COLO829 (cell line): ENCODE results near the gene SETD2.

ENCODE experiments used
- DNase-seq: peaks from one replicate; pipeline ENCODE4 v3.0.0; 2012; ENCODE audit warnings: low spot score

Gene SETD2

DNA sequence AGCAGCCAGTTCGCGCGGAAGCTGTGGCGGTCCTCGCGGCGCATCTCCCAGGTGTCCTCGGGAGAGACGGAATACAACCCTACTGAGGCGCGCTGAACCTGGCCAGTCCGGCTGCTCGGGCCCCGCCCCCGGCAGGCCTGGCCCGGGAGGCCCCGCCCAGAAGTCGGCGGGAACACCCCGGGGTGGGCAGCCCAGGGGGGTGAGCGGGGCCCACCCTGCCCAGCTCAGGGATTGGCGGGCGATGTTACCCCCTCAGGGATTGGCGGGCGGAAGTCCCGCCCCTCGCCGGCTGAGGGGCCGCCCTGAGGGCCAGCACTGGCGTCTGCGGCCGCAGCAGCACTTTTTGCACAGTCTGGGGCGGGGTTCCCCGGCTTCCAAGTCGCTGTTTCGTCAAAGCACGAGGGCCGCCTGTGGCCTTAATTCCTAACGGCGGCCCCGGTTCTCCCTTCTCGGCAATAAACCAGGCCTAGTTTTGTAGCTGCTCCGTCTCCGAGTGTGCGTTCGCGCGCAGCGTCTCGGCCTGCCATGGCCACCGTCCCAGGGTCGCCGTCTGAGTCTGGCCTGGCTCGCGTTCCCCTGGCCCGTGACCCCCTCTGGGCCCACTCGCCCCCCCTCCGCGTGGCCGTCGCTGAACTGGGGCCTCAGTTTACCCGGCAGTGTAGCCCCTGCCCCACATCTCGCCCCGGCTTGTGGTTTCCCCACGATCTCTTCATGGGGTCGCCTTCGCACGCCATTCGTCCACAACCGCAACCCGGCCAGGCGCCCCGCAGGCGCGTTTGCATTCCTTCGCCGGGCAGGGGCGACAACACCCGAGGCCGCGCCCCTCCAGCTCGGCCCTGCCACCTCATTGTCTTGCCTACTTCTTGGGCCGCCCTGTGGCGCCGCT is 154.4 kb downstream of the SETD2 start:
- peak; percentile 95 for DNase-seq

DNA sequence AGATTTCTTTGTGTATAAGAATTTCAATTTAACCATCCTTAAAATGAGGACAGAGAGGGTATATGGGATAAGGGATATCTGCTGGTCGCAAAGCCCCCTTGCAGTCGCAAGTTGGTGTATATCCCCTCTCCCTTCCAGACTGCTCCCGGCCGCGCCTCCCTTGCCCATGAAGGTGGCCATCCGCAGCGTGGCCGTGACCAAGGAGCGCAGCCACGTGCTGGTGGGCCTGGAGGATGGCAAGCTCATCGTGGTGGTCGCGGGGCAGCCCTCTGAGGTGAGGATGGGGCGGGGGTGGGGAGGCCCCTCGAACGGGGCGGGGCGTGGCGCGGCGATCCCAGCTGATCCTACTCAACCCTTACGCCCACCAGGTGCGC is 155.1 kb downstream of the SETD2 start:
- DNase-seq: no peak

DNA sequence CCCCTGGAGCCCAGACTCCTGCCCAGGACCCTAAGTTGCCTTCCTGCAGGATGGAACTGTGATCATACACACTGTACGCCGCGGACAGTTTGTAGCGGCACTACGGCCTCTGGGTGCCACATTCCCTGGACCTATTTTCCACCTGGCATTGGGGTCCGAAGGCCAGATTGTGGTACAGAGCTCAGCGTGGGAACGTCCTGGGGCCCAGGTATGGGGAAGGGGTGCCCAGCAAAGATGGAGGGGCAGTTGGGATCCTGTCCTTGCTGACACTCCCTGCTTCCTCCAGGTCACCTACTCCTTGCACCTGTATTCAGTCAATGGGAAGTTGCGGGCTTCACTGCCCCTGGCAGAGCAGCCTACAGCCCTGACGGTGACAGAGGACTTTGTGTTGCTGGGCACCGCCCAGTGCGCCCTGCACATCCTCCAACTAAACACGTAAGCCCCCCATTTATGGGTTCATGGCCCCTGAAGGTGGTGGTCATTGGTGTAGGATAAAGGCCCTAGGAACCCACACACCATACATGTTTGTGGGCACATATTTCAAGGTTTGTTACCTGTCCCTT is 155.6 kb downstream of the SETD2 start:
- DNase-seq: no peak

DNA sequence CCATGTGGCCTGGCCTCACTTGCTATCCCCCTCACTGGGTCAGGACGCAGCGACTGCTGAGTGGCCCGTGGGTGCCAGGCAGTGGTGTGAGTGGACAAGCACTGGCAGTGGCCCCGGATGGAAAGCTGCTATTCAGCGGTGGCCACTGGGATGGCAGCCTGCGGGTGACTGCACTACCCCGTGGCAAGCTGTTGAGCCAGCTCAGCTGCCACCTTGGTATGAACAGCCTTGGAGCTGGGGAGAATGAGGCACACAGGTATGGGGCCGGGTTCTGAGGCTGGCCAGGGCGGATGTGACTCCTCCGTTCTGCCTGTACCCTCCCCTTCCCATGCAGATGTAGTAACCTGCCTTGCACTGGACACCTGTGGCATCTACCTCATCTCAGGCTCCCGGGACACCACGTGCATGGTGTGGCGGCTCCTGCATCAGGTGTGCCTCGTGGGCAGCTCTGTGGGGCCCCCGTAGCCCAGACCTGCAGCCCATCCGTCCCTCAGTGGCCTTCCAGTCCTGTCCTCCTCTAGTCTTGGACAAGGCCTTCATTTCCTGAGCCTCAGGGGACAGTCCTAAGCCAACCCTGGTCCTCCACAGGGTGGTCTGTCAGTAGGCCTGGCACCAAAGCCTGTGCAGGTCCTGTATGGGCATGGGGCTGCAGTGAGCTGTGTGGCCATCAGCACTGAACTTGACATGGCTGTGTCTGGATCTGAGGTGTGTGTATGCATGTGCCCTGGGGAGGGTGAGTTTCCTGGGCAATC is 156.3 kb downstream of the SETD2 start:
- no peak for DNase-seq

DNA sequence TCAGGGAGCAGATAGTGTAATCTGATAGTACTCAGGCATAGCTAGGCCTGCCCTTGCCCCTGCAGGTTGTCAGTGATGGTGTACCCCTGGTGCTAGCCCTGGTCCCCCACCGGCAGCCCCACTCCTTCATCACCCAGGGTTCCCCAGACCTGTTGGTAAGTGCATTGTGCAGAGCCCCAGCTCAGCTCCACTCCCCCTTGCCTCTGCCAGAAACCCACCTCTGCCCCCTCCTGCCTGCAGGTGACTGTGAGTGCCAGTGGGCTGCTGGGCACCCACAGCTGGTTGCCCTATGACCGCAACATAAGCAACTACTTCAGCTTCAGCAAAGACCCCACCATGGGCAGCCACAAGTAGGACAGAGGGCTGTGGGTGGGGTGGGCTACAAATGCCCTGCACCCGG is 156.9 kb downstream of the SETD2 start:
- no peak for DNase-seq

DNA sequence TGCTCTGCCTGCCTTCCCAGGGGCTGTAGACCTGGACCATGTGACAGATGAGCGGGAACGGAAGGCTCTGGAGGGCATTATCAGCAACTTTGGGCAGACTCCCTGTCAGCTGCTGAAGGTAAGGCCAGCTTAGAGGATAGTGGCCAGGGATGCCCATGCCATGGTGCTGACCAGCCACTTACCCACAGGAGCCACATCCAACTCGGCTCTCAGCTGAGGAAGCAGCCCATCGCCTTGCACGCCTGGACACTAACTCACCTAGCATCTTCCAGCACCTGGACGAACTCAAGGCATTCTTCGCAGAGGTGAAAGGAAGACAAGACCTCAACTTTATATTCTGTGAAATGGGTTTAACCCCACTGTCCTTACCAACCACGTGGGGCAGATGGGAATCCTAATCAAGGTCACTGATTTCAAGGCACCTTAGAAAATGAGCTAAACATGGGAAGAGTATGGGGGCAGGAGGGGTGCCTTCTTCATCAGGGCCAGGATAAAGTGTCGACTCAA is 157.7 kb downstream of the SETD2 start:
- no peak for DNase-seq

DNA sequence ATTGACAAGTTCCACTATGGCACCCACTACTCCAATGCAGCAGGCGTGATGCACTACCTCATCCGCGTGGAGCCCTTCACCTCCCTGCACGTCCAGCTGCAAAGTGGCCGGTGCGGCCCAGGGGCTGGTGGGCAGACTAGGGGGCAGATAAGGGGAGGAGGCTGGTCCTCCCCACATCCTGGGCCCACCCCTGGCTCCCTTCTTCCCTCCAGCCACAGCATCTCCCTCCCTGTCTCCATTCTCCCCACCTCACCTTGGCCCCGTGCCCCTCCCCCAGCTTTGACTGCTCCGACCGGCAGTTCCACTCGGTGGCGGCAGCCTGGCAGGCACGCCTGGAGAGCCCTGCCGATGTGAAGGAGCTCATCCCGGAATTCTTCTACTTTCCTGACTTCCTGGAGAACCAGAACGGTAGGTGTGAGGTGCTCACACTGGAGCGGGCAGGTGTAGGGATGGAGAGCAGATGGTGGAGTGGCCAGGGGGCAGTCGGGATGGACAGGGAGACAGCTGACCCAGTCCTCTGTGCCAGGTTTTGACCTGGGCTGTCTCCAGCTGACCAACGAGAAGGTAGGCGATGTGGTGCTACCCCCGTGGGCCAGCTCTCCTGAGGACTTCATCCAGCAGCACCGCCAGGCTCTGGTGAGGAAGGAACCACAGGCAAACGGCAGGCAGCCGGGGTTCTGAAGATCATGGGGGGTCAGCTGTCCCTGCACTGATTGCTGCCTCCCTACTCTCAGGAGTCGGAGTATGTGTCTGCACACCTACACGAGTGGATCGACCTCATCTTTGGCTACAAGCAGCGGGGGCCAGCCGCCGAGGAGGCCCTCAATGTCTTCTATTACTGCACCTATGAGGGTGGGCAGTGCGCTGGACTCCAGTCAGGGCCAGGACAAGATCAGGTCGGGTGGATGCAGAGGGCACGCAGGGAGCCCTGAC is 158.4 kb downstream of the SETD2 start:
- DNase-seq: no peak

DNA sequence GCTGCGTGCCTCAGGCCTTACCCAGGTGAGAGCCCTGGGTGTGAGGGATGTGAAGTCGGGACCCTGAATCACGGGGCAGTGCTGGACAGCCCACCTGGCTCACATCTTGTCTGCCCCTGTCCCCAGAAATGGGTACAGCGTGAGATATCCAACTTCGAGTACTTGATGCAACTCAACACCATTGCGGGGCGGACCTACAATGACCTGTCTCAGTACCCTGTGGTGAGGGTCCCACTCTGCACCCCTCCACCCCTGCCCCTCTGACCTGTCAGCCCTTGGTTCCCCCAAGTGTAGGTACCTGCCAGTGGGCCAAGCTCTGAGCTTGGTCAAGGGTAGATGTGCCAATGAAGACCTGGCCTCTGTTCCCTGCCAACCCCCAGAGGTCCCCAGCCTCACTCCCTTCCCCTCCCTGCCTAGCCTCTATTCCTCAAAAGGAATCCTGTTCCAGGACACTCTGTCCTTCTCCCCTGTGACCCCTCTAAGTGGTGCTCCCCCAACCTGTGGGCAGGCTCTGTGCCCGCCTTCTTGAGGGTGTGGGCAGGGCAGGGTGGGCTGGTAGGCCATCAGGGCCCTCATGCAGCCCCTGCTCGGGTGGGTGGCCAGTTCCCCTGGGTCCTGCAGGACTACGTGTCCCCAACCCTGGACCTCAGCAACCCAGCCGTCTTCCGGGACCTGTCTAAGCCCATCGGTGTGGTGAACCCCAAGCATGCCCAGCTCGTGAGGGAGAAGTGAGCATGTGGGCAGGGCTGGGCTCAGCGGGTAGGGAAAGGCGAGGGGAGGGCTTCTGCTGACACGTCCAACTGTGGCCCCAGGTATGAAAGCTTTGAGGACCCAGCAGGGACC is 159.3 kb downstream of the SETD2 start:
- no peak for DNase-seq

DNA sequence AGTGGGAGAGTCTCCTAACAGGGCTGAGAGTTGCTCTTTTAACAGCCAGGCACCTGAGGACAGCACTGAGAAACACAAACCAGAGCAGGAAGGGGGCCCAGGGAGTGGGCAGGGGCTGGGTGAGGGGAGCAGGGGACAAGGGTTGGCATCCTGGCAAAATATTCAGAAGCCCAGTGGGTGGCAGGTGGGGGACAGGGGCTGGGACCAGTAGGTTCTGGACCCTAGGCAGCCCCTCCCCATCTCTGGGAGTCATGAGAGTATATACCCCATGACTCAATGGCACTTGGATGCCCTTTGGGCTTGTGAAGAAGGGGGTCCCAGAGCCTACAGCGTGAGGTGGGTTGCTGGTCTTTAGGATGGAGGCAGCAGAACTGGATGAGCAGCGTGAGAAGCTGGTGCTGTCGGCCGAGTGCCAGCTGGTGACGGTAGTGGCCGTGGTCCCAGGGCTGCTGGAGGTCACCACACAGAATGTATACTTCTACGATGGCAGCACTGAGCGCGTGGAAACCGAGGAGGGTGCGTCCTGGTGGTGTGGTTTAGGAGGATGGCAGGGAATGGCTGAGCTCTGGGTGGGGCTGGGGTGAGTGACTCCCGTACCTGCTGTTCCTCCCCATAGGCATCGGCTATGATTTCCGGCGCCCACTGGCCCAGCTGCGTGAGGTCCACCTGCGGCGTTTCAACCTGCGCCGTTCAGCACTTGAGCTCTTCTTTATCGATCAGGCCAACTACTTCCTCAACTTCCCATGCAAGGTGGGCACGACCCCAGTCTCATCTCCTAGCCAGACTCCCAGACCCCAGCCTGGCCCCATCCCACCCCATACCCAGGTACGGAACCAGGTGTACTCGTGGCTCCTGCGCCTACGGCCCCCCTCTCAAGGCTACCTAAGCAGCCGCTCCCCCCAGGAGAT is 160.2 kb downstream of the SETD2 start:
- no peak for DNase-seq

DNA sequence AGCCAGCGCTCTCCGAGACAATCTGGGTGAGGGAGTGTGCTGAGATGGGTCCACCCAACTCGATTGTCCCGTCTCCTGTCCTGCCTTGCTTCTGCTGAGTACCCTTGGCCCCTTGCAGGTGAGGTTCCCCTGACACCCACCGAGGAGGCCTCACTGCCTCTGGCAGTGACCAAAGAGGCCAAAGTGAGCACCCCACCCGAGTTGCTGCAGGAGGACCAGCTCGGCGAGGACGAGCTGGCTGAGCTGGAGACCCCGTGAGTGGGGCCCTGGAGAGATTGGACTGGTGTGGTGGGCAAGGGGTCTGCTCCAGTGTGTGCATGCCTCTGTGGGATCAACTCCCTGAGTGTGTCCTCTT is 160.9 kb downstream of the SETD2 start:
- no peak for DNase-seq

DNA sequence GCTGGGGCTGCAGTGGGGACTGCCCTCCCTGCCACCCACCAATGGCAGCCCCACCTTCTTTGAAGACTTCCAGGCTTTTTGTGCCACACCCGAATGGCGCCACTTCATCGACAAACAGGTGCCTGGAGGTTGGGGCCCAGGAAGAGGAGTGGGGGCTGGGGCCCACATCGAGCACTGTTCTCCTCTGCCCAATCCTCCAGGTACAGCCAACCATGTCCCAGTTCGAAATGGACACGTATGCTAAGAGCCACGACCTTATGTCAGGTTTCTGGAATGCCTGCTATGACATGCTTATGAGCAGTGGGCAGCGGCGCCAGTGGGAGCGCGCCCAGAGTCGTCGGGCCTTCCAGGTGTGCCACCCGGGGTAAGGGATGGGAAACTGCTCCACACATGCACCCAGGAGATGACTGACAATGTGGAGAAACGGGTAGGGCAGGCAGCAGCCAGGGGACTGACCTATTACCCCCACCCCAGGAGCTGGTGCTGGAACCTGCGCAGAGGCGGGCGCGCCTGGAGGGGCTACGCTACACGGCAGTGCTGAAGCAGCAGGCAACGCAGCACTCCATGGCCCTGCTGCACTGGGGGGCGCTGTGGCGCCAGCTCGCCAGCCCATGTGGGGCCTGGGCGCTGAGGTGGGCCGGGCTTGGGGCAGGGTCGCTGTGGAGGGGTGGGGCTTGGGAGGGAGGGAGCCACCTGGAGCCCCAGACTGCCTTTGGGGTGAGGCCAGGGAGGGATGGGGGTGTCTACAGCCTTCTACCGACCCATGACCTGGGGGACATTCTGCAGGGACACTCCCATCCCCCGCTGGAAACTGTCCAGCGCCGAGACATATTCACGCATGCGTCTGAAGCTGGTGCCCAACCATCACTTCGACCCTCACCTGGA is 161.5 kb downstream of the SETD2 start:
- no peak for DNase-seq

DNA sequence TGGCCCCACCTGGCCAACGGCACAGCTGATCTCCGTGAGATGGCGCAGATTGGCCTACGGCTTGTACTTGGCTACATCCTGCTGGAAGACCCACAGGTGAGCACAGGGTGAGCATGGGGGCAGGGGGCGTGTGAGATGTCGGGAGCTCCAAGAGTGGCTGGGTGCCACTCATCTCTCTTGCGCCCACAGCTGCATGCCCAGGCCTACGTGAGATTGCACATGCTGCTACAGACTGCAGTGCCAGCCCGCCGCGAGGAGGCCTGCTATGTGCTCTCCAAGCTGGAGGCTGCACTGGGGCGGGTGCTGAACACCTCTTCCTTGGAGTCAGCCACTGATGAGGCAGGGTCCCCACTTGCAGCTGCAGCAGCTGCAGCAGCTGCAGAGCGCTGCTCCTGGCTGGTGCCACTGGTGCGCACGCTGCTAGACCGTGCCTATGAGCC is 162.2 kb downstream of the SETD2 start:
- no peak for DNase-seq

DNA sequence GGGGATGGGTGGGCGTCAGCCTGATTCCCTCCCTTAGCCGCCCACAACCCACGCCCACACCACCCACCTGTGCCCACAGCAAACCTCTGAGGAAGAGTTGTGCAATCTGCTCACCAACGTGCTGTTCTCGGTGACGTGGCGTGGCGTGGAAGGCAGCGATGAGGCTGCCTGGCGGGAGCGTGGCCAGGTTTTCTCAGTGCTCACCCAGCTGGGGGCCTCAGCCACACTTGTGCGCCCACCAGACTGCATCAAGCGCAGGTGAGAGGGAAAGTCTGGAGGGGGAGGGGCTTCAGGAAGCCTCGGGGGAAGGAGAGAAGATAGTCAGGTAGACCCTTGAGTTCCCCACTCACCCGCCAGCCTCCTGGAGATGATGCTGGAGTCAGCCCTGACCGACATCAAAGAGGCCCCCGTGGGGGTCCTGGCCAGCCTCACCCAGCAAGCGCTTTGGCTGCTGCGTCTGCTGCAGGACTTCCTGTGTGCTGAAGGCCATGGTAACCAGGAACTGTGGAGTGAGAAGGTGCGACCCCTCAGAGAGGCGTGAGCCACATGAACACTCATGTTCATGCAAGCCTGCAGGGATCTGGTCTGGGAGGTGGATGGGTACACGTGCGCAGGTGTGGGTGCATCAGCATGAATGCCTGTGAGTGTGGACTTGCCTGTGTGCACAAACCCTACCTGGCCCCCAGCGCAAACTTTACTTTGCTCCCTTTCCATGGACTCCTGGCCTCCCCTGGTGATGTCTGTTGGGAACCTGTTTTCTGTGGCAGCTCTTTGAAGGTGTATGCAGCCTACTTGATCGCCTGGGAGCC is 162.8 kb downstream of the SETD2 start:
- no peak for DNase-seq

DNA sequence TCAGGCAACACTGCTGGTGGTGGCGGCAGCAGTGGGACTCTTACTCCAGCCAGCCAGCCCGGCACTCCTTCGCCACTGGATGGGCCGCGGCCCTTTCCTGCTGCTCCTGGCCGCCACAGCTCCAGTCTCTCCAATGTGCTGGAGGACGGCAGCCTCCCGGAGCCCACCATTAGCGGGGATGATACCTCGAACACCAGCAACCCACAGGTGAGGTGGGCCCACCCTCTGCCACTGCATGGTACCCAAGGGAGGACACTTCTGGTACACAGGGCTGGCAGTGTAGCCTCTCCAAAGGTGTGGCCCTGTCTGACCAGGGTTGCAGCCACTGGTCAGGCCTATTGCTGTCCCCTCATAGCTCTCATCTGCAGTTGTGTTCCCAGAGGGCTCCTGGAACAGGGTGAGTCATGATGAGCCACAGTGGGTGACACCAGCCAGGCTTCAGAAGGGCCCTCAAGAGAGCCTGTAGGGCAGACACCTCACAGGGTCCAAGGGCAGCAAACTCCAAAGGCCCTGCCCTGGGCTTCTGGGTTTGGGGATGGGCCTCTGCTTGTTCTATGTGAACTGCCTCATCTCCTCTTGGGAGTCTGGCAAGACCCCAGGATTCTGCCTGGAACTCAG is 163.6 kb downstream of the SETD2 start:
- no peak for DNase-seq

DNA sequence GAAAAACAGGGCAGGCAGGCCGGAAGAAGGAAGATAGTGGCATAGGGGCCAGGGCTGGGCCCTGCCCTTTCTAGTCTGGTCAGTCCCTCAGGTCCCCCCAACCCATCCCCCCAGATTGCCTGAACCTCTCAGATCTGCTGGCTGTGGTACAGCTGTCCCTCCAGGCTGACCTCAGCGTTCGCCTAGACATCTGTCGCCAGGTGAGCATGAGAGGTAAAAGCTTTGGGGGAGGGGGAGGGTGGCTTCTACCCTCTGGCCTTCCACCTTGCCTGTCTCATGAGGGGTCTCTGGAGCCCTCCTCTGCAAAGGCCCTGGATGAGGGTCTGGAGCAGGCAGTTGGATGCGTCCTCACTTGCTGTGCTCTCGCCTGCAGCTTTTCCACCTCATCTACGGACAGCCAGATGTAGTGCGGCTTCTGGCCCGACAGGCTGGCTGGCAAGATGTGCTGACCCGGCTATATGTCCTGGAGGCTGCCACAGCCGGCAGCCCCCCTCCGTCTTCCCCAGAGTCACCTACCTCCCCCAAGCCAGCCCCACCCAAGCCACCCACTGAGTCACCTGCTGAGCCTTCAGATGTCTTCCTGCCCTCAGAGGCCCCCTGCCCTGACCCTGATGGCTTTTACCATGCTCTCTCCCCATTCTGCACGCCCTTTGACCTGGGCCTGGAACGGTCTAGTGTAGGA is 164.3 kb downstream of the SETD2 start:
- no peak for DNase-seq

DNA sequence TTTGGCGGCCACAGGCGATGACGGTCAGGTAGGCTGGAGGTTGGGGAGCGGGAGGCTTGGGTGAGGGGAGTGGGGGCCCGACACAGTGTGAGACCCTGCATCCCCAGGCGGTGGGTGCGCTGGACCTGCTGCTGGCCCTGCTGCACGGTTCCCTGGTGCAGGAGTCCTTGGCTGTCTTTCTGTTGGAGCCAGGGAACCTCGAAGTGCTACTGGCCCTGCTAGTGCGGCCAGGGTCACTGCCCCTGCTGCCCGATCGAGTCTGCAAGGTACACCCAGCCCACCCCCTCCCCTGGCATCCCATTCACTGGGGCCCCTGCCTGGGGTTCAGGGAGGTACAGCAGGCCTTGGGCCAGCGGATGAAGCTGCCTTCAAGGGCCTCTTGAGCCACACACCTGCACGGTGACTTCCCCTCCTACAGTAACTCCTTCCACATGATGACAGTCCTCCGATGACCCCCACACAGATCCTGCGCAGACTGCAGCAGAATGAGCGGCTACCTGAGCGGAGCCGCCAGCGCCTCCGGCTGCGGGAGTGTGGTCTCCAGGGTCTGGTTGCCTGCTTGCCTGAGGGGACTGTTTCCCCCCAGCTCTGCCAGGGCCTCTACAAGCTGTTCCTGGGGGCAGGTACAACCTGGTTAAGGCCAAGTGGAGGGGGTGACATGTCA is 164.9 kb downstream of the SETD2 start:
- DNase-seq: no peak
